Dendritic cell treated with granulocyte-macrophage colony-stimulating factor and Interleukin-4, amounts not matched to agents 40 ng/mL and 50 ng/mL, for 4 days (primary cell): ENCODE measurements around the gene MT4.

ENCODE experiments used
- H3K27ac Mint-ChIP-seq: one replicate; pipeline ENCODE4 v1.8.0; 2022; ENCODE audit warnings: mild to moderate bottlenecking, mixed read lengths
- H3K27me3 Mint-ChIP-seq: one replicate; pipeline ENCODE4 v1.8.0; 2022; ENCODE audit warnings: mild to moderate bottlenecking, mixed read lengths
- H3K36me3 Mint-ChIP-seq: one replicate; pipeline ENCODE4 v1.8.0; 2022; ENCODE audit warnings: low read depth, mixed read lengths
- H3K4me1 Mint-ChIP-seq: one replicate; pipeline ENCODE4 v1.8.0; 2022; ENCODE audit warnings: low read depth, mixed read lengths
- H3K4me3 Mint-ChIP-seq: one replicate; pipeline ENCODE4 v1.8.0; 2022; ENCODE audit warnings: mild to moderate bottlenecking, moderate library complexity, mixed read lengths
- H3K9me3 Mint-ChIP-seq: one replicate; pipeline ENCODE4 v1.8.0; 2022; ENCODE audit warnings: mixed read lengths
- intact Hi-C: fragments of 100-400 bp; cut with micrococcal nuclease; formaldehyde crosslinking; loops from one replicate; pipeline ENCODE4 v1.15.0; 2022

The MT4 gene

DNA sequence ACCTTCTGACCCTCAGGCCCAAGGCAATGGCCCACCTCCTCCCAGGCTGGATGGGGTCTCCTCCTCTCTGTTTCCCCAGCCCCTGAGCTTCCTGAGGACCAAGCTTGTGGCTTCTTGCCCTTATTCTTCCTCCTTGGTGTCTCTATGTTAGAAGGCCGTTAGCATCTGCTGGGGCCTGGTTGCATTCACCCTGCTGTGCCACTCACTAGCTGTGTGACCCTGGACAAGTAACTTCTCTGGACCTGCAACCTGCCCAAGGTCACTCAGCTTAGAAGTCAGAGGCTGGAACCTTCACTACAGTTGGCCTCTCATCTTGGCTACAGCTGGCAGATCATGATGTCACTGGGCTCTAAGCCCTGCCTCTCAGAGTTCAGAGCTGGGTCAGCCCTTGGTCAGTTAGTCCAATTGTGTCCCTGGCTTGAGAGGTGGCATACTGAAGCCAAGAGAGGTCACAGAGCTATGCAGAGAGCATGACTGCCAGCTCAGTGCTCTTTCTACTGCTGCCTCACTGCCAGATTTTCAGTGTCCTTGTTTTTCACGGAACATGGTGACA, 46.5 kb downstream of the MT4 start:
- intact Hi-C loops, result no loop called here
- no peak overlapping the region for H3K4me3 Mint-ChIP-seq
- peak overlapping the region; percentile 86 for H3K27ac Mint-ChIP-seq
- no peaks in the 10 kb centered on the region for H3K9me3 Mint-ChIP-seq
- H3K36me3 Mint-ChIP-seq, result no peaks in the 10 kb centered on the region
- H3K4me1 Mint-ChIP-seq, result peaks cover 45% of the 10 kb centered on the region
- peaks cover 15% of the 10 kb centered on the region for H3K27me3 Mint-ChIP-seq

DNA sequence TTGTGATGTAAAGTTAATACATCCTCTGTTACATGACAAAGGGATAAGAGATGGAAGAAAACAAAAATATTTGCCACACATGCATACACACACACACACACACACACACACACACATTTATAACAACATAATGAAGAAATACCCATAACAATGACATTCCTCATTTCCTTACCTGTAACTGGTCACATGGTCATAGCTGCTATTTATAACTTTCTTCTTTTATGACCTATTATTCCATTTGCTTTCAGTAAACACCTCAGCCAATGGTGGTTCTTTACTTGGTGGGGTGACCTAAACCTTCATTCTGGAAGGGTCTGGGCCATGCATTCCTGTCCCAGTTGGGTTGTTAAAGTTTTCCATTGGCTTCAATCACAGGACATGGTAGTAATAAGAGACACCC, 48.8 kb downstream of the MT4 start:
- Mint-ChIP-seq H3K36me3 (no peaks in the 10 kb centered on the region), H3K9me3 (no peaks in the 10 kb centered on the region), H3K27me3 (peaks cover 38% of the 10 kb centered on the region), H3K4me1 (peaks cover 43% of the 10 kb centered on the region), H3K4me3 (no peak overlapping the region), H3K27ac (no peak overlapping the region)
- intact Hi-C loops, result no loop called here

DNA sequence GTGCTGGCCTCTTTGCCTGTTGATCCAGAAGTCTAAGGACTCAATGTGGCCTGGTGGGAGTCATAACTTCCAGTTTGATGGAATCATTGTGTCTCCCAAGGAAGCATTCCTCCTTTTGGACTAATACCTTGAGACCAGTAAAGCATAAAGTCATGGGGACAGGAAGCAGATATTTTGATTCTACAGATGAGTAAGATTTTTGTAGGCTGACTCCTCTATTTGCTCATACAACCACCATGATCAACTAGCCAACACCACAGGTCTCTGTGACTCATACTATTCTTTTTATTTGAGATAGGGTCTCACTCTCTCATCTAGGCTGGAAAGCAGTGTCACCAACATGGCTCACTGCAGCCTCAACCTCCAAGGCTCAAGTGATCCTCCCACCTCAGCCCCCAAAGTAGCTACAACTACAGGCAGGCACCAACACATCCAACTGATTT, 49.7 kb downstream of the MT4 start:
- Mint-ChIP-seq H3K27ac (no peak overlapping the region), H3K9me3 (no peaks in the 10 kb centered on the region), H3K4me1 (peaks cover 34% of the 10 kb centered on the region), H3K27me3 (peaks cover 47% of the 10 kb centered on the region), H3K36me3 (no peaks in the 10 kb centered on the region), H3K4me3 (no peak overlapping the region)
- intact Hi-C loops, result no loop called here

DNA sequence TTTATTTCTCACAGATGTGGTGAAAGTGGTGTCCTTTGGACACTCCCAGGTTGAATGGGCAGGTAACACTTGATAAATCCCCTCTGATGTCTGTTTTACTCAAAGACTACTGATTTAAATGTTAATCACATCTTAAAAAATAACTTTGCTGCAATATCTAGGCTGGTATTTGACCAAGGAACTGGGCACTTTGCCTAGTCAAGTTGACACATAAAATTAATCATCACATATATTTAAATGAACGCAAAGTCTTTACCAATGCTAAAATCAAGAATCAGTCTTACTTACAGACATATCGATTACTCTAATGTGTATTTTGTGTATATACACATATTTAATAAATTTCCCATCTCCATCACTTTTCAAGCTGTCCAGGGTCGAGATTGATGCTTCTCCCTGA, 50.5 kb downstream of the MT4 start:
- no peak overlapping the region for H3K4me3 Mint-ChIP-seq
- intact Hi-C loops, result no loop called here
- no peak overlapping the region for H3K27ac Mint-ChIP-seq
- peaks cover 28% of the 10 kb centered on the region for H3K4me1 Mint-ChIP-seq
- H3K27me3 Mint-ChIP-seq, result peaks cover 54% of the 10 kb centered on the region
- no peaks in the 10 kb centered on the region for H3K9me3 Mint-ChIP-seq
- H3K36me3 Mint-ChIP-seq, result no peaks in the 10 kb centered on the region

DNA sequence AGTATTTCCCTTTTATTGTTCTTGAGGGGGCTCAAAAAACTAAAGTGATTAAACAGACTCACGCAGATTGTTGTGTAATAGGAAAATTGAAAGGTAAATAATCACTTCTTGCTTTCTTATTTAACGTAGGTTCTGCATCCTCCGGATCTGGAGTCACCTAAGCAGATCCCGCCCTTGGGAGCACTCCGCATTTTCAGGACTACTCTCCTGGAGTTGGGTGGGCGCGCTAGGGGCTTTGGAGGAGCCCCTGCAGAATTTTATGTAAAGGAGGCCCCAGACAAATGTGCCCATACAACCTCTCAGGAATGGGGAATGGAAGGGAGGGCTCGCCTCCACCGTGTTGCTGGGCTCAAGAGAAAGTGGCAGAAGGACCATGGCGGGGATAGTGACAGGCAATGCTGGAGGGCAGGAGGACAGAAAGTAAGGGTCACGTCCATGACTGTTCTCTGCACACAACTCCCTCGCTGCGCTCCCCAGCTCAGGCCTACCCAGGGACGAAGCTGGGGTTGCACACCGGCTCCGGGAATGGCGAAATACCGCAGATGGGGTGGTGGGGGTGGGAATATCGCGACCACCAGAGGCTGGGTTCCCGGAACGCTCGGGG, 51.8 kb downstream of the MT4 start:
- peaks cover 59% of the 10 kb centered on the region for H3K27me3 Mint-ChIP-seq
- no peaks in the 10 kb centered on the region for H3K9me3 Mint-ChIP-seq
- H3K27ac Mint-ChIP-seq, result peak overlapping the region; percentile 20
- peaks cover 16% of the 10 kb centered on the region for H3K4me1 Mint-ChIP-seq
- intact Hi-C loops, result no loop called here
- H3K36me3 Mint-ChIP-seq, result no peaks in the 10 kb centered on the region
- H3K4me3 Mint-ChIP-seq, result peak overlapping the region; percentile 70

DNA sequence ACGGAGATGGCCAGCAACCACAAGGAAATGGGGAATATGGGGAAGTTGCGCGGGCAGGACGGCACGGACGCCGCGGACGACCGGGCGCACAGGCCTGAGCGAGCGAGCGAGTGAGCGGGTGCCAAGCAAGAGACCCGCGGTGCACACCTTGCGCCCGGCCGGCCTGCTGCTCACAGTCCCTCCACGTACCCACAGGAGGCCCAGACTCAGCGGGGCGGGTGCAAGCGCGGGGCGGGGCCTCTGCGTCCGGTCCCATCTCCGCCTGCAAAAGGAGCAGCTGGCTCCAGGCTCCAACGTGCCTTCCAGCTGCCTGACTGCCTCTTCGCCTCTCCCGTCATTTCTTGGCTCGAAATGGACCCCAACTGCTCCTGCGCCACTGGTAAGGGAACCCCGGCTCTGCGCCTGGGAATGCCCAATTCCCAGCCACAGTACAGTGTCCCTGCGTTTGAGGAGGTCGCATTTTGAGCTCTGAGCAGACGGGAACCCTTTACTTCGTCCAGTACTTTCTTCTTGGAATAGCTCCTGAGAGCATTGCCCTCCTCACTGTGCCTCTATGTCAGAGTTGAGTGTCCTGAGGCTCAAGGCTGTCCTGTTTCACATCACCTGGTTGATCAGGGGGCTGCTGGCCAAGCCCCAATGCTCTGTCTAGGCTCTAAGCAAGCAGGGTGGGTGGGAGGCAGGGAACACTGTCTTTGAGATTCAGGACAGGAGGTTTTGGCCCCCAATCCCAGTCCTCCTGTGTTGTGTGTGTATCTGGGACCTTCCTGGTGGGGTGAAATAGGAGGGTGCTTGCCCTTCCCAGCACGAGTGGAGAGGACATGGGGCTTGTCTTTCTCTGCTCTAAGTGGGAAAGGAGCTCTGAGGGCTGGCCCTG, 52.6 kb downstream of the MT4 start:
- no peaks in the 10 kb centered on the region for H3K36me3 Mint-ChIP-seq
- peak overlapping the region; percentile 20 for H3K27ac Mint-ChIP-seq
- intact Hi-C loops, result no loop called here
- peaks cover 64% of the 10 kb centered on the region for H3K27me3 Mint-ChIP-seq
- peaks cover 16% of the 10 kb centered on the region for H3K4me1 Mint-ChIP-seq
- H3K4me3 Mint-ChIP-seq, result peak overlapping the region; percentile 70
- no peaks in the 10 kb centered on the region for H3K9me3 Mint-ChIP-seq

DNA sequence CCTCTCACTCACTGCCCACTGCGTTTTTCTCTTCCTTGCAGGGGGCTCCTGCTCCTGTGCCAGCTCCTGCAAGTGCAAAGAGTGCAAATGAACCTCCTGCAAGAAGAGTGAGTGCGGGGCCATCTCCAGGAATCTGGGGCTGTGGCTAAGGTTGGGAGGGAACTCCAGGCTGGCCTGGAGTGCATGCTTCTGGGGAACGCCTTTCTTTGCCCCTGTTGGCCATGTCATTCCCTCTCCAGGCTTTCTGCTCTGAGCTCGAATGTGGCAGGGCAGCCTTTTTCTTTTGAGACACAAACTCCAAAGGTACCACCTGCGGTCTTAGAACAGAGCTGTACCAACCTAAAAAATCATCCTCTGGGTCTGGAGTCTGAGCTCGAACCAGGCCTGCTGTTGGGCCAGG, 53.3 kb downstream of the MT4 start:
- H3K36me3 Mint-ChIP-seq, result no peaks in the 10 kb centered on the region
- peaks cover 16% of the 10 kb centered on the region for H3K4me1 Mint-ChIP-seq
- peaks cover 70% of the 10 kb centered on the region for H3K27me3 Mint-ChIP-seq
- H3K27ac Mint-ChIP-seq, result no peak overlapping the region
- intact Hi-C loops, result no loop called here
- no peaks in the 10 kb centered on the region for H3K9me3 Mint-ChIP-seq
- no peak overlapping the region for H3K4me3 Mint-ChIP-seq
